Stimulated activated CD8-positive, alpha-beta memory T cell treated with anti-CD3 and anti-CD28 coated beads, Interleukin-12 subunit alpha, Interleukin-12 subunit beta, amount 100 ng/mL, for 24 hours (primary cell): ENCODE measurements around the gene CCDC152.

ENCODE experiments used
- DNase-seq: peaks from one replicate; pipeline ENCODE4 v3.0.0-alpha.2; 2020; ENCODE audit errors: extremely low read depth

CCDC152 gene

GRCh38 chr5:42851481-42851880 lies 94.9 kb downstream of the CCDC152 start:
- DNase-seq: no peak
